ENCODE measurements around the gene CDH20. TPM values are rescaled to one million over a fixed set of nuclear protein-coding genes. Genes with fewer than 3 reads are reported as not detected.

CDH20 gene
- not detected in 2 replicates for total RNA-seq

GRCh38 chr18:61333271-61333745 lies at the start of gene CDH20:
Gene CDH20, plus strand, starts transcription at chr18:61333430.
- H3K9me3 ChIP-seq (ENCODE audit: low read depth, low read length): no peaks in the 10 kb centered on the region
- no peaks in the 10 kb centered on the region for H3K79me2 ChIP-seq (ENCODE audit: insufficient read depth, low read length)
- peaks cover 47% of the 10 kb centered on the region for H3K27me3 ChIP-seq (ENCODE audit: insufficient read depth, low read length)
- peak within 1 kb of the TSS; percentile 48 for H3K4me2 ChIP-seq (ENCODE audit: insufficient read depth, low read length)
- no peaks in the 10 kb centered on the region for H4K20me1 ChIP-seq (ENCODE audit: insufficient read depth, low read length)
- no peak within 1 kb of the TSS for H2AFZ ChIP-seq (ENCODE audit: low read length)
- DNase-seq (ENCODE audit: insufficient read length, low spot score, missing footprints): peak; percentile 18
- H3K4me3 ChIP-seq (ENCODE audit: insufficient read depth, low read length): peak within 1 kb of the TSS; percentile 50
- H3K36me3 ChIP-seq (ENCODE audit: insufficient read depth, low read length): no peaks in the 10 kb centered on the region
- H3K4me1 ChIP-seq (ENCODE audit: insufficient read depth, low read length): peaks cover 5% of the 10 kb centered on the region
- H3K27ac ChIP-seq (ENCODE audit: low read depth, low read length): no peak within 1 kb of the TSS
- no peak for TF ChIP-seq CTCF (IDR thresholded peaks at IDR 0.05; ENCODE audit: extremely low read depth, low read depth, low read length)

- H3K4me3 ChIP-seq (ENCODE audit: insufficient read depth, low read length): no peak overlapping the region
- H3K4me1 ChIP-seq (ENCODE audit: insufficient read depth, low read length): no peaks in the 10 kb centered on the region
- no peaks in the 10 kb centered on the region for H3K27me3 ChIP-seq (ENCODE audit: insufficient read depth, low read length)
- H3K9me3 ChIP-seq (ENCODE audit: low read depth, low read length): peaks cover 6% of the 10 kb centered on the region
- no peak overlapping the region for H2AFZ ChIP-seq (ENCODE audit: low read length)
- no peak for TF ChIP-seq CTCF (IDR thresholded peaks at IDR 0.05; ENCODE audit: extremely low read depth, low read depth, low read length)
- no peaks in the 10 kb centered on the region for H3K79me2 ChIP-seq (ENCODE audit: insufficient read depth, low read length)
- H3K36me3 ChIP-seq (ENCODE audit: insufficient read depth, low read length): no peaks in the 10 kb centered on the region
- DNase-seq (ENCODE audit: insufficient read length, low spot score, missing footprints): no peak
- no peaks in the 10 kb centered on the region for H4K20me1 ChIP-seq (ENCODE audit: insufficient read depth, low read length)
- no peak overlapping the region for H3K27ac ChIP-seq (ENCODE audit: low read depth, low read length)
- H3K4me2 ChIP-seq (ENCODE audit: insufficient read depth, low read length): no peak overlapping the region
Measured at GRCh38 chr18:61284039-61284438, 49.2 kb upstream of the CDH20 start.

DNA sequence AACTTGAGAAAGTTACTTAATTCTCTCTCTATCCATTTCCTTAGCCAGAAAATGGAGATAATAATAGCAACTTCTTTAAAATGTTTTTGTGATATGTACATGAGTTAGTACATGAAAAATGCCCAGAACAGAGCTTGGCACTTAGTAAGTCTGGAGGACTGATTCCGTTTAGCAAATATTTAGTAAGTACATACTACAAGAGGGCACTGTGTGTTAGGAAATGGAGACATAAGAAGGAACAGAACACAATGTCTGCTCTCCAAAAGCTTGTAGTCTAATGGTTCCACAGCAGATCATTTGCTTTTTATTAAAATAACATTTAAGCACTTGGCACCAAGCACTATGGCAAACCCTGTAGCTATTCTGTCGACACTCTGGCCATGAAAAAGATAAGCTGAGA lies 47.5 kb upstream of the CDH20 start:
- no peak for DNase-seq (ENCODE audit: insufficient read length, low spot score, missing footprints)
- Histone ChIP-seq H3K4me2 (ENCODE audit: insufficient read depth, low read length) (no peak overlapping the region), H3K9me3 (ENCODE audit: low read depth, low read length) (peaks cover 5% of the 10 kb centered on the region), H3K36me3 (ENCODE audit: insufficient read depth, low read length) (no peaks in the 10 kb centered on the region), H2AFZ (ENCODE audit: low read length) (no peak overlapping the region), H3K79me2 (ENCODE audit: insufficient read depth, low read length) (no peaks in the 10 kb centered on the region), H3K27me3 (ENCODE audit: insufficient read depth, low read length) (no peaks in the 10 kb centered on the region), H4K20me1 (ENCODE audit: insufficient read depth, low read length) (no peaks in the 10 kb centered on the region), H3K27ac (ENCODE audit: low read depth, low read length) (no peak overlapping the region), H3K4me1 (ENCODE audit: insufficient read depth, low read length) (no peaks in the 10 kb centered on the region), H3K4me3 (ENCODE audit: insufficient read depth, low read length) (no peak overlapping the region)
- no peak for TF ChIP-seq CTCF (IDR thresholded peaks at IDR 0.05; ENCODE audit: extremely low read depth, low read depth, low read length)

GRCh38 chr18:61286867-61287266 lies 46.4 kb upstream of the CDH20 start:
- DNase-seq (ENCODE audit: insufficient read length, low spot score, missing footprints): no peak
- Histone ChIP-seq H3K4me1 (ENCODE audit: insufficient read depth, low read length) (no peaks in the 10 kb centered on the region), H3K4me2 (ENCODE audit: insufficient read depth, low read length) (no peak overlapping the region), H3K27me3 (ENCODE audit: insufficient read depth, low read length) (no peaks in the 10 kb centered on the region), H3K27ac (ENCODE audit: low read depth, low read length) (no peak overlapping the region), H3K79me2 (ENCODE audit: insufficient read depth, low read length) (no peaks in the 10 kb centered on the region), H3K4me3 (ENCODE audit: insufficient read depth, low read length) (no peak overlapping the region), H2AFZ (ENCODE audit: low read length) (no peak overlapping the region), H4K20me1 (ENCODE audit: insufficient read depth, low read length) (no peaks in the 10 kb centered on the region), H3K9me3 (ENCODE audit: low read depth, low read length) (no peaks in the 10 kb centered on the region), H3K36me3 (ENCODE audit: insufficient read depth, low read length) (no peaks in the 10 kb centered on the region)
- no peak for TF ChIP-seq CTCF (IDR thresholded peaks at IDR 0.05; ENCODE audit: extremely low read depth, low read depth, low read length)

Measured in osteoblast (primary cell).